ENCODE results near the gene SLC2A13.
"Not testable (repeated sequence)": the region's sequence is repeated elsewhere in the genome, so short reads cannot be mapped to it uniquely, and the experiment has no call there.

The SLC2A13 gene

GRCh38 chr12:40034156-40034555, 71.7 kb downstream of the SLC2A13 start:
- no peak for DNase-seq

GRCh38 chr12:40033242-40033630, 72.6 kb downstream of the SLC2A13 start:
- DNase-seq = no peak

DNA sequence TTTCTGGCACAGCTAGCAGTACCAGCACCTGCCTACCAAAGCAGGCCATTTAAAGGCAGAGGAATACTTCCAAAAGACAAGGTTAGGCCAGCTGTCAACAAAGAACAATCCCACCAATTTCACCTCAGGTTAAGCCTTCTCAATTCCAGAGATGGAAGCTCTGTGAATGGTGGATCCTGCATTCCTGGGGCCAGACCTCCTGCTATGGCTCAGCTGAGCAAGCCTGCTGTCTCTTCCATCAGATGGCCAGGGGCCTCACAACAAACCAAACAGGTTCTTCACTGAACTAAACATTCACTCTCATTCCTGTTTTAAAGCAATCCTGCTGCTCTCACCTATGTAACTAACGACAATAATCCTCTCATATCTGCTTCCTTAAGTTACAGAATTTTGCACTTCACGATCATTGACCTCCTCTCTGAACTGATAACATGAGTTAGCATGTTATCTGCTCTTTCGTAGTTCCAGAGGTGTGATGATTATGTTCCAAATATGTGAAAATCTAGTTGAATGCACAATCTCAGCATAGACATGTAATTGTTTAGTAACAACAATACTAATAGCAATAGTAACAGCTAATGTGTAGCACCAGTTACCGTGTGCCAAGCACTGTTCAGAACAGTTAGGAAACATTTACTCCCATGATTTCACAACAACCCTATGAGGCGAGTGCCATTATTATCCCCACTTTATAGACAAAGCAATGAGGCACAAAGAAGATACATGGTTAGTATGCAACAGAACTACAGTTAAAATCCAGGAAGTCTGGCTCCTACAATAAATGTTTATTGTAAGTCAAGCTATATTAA, 73.2 kb downstream of the SLC2A13 start:
- DNase-seq = no peak

DNA sequence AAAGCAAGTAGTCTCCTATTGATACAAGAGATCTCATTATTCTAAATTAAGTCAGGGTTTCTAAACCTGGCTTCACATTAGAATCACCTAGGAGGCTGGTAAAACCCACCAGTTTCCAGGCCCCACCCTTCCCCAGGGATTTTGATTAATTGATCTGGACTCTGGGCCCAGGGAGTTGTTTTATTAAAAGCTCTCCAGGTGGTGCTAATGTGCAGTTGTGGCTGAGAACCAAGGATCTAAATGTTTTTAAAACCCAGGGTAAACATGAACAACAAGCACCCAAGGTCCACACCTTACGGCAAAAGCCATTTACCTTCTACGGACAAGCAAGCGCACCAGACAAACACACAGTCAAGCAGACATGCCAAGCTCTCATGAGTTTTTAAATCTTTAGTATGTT, 73.9 kb downstream of the SLC2A13 start:
- DNase-seq = no peak

DNA sequence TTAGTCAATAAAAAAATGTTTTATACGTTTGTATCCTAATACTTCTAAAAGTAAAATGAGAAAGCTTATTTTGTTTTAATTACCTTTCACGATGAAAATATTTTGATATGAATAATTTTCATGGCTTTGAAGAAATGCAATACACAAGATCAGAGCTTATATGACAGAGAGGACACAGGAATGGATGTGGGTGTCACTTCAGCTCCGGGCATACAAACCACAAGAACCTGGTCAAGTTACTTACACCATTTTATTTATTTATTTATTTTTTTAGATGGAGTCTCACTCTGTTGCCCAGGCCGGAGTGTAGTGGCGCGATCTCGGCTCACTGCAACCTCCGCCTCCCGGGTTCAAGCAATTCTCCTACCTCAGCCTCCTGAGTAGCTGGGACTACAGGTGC, 74.9 kb downstream of the SLC2A13 start:
- not testable (repeated sequence) for DNase-seq

GRCh38 chr12:40028296-40028695, 77.6 kb downstream of the SLC2A13 start:
- DNase-seq = no peak

DNA sequence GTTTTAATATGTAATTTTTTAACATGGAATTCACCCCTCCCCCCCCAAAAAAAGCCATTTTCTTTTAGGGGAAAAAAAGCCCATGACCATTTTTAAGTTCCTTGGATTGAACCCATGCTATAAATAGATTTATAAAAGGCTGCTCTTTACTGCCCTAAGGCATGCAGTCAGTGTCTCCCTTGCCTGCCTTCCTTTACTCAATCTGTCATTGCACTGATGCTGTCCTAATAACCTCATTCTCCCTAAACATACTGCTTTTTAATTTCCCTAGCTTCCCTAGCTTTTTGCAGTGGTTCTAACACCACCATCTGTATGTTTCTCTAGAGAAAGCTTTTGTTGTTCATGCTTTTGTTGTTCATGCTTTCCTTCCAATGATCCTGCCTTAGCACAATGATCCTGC, 83.0 kb downstream of the SLC2A13 start:
- no peak for DNase-seq

- DNase-seq = no peak
Observed at GRCh38 chr12:40020261-40020691, 85.6 kb downstream of the SLC2A13 start.

DNA sequence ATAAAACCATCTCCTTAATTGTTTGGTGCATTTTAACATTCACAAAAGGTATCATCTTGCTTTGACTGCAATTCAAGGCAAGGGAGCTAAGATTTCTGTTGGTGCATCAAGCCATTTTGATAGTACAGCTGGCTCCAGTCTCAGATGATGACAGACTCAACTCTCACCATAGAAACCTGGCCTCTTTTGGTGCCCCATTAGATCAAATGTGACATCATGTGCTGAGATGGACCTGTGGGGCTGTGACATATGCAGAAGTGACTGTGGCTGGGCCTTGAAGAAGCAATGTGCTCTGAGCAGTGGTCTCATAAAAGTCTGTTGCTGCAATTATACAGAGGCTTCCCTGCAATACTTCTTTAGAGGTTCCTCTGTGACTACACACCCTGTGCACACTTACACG, 88.4 kb downstream of the SLC2A13 start:
- no peak for DNase-seq

DNA sequence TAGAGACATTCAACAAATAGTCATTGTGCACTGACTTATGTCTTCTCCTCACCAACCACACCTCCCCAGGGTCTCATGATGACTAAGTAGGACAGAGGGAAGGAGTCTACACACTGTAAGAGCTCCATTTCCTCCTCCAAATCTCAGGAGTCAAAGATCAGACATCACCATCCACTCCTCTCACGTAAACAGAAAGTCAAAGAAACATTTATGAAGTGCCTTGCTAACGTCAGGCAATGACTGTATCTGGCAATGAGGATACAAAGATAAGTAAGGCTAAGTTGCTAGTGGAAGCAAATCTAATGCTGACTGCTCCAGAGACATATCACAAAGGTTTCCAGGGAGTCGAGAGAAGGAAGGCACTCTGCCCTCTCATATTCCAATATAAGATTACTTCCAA, 88.9 kb downstream of the SLC2A13 start:
- DNase-seq = no peak

DNA sequence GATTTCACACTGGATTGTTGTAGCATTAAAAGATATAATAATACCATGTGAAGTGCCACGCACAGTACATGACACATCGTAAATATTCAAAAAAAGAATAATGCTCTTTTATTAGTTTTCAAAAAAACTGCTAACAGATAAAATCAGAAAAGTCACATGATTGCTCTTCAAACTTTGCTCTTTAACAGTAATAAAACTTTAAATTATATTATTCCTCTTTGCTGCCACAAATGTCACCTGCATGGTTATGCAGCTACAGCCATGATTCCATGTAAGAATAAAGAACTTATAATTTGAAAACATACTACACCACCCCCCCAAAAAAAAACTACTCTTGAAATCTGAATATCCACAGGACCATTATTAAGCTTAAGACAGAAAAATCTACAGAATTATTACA, 90.0 kb downstream of the SLC2A13 start:
- DNase-seq = no peak

DNA sequence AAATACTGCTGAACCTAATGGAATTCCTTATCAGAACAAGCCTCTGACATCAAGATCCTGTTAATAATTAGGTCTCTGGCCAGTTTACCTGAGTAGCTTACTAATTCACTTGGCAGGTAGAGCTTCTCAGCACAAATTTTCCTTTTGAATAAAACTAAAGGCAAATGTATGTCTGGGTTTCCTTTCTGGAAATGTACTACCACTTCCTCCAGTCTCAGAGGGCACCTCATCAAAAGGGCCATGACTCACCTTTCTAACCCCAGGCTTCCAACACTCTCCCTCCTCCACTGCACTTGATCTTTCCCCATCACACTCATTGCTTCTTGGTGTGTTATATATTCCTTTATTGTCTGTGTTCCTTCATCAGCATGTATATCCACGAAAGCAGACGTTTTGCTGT, 90.5 kb downstream of the SLC2A13 start:
- DNase-seq = no peak

GRCh38 chr12:40013847-40014246, 92.0 kb downstream of the SLC2A13 start:
- DNase-seq = no peak

GRCh38 chr12:40013292-40013691, 92.6 kb downstream of the SLC2A13 start:
- DNase-seq = no peak

DNA sequence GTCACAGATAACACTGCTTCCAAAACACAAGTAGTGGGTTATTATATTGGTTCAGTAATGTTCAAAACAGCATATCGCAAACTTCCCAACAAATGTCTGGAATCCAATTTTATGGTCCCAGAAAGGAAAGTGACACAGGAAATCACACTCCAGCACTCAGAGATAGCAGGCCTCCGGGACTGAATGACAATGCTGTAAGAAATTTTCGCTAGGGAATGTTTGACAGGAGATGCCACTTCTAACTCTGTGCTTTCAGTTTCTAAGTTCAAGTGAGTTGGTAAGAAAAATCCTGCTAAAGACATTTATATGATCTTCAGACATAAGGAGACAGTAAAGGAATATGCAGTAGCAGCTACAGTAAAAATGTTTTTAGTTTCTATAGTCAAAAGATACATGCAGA, 93.2 kb downstream of the SLC2A13 start:
- DNase-seq = no peak

DNA sequence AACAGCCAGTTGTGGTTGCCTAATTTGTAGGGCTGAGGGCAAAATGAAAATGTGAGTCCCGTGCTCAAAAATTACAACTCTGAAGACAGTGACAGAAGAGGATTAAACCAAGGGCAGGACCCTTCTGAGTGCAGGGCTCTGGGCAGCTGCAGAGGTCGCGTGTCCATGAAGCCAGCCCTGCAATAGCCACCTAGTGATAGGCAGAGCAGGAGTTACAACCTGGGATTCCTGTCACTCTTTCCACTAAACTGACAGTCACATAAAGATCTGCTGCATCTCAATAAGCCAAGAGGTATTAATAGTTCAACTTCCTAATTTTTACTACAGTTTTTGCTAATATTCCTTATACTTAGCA, 94.1 kb downstream of the SLC2A13 start:
- no peak for DNase-seq

DNA sequence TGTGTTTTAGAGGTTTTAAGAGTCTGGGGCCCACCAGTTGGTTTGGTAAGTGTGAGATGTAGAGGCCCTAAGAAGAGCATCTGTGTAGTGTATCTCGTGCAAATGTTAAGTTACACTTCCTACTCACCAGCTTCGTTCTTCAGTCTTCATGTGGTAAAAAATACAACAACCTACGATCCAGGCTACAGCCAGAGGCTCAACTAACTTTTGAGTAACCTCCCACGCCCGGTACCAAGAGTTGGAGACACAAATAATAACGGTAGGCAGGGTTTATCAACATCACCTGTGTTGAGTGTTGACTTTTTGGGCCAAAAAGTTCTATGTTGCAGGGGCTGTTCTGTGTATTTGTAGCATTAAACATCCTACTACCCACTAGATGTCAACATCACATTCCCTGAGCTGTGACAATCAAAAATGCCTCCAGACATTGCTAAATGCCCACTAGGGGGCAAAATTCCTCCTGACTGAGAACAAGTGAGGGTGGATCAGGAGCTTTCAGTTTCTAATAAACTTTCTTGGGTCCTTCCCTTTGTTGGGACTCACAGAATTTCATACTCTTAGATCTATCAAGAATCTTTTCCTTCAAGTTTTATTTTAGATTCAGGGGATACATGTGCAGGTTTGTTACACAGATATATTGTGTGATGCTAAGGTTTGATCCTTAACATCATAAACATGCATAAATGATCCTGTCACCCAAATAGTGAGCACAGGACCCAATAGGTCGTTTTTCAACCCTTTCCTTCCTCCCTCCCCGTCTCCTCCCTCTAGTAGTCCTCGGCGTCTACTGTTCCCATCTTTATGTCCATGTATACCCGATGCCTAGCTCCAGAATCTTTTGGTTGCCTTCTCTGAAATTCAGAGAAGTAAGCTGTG, 94.7 kb downstream of the SLC2A13 start:
- DNase-seq = peak; percentile 57

DNA sequence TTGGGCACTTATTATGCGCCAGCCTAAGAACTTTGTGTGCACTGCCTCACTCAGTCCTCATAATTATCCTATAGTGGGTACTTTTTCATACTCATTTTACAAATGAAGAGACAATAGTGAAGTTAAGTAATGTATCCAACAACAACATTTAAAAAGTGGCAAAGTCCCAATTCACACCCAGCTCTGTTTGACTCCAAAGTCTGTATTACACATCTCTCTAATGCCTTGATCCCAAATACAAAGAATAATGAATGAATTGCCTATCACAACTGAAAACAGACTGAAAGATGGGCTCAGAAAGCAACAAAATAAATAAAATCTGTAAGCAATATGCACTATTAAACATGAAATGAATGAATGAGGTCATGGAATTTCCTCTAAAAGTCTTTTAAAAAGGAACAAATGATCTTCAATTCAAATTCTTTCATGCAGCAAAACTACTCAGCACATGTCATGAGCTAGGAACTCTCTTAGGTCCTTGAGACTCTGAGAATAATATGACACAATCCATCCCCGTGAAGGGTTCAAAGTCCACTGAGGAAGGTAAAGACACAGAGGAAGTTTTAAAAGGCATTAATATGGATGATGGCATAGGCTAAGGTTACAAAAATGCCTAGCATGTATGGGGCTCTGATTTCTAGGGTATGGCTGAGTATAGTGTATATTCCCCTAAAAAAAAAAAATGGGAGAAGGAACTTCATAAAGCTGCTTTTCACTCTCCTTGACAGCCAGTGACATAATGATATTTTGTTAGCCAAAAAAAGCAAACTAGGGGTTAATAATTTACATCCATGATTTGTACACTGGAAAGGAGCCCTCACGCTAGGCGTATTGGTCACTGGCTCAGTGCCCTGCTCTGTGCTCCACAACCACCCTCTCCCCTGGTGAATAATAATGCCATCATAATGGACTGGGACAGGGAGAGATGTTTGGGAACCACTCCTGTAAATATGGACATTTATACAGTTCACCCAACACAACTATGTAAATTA, 103.4 kb downstream of the SLC2A13 start:
- no peak for DNase-seq

DNA sequence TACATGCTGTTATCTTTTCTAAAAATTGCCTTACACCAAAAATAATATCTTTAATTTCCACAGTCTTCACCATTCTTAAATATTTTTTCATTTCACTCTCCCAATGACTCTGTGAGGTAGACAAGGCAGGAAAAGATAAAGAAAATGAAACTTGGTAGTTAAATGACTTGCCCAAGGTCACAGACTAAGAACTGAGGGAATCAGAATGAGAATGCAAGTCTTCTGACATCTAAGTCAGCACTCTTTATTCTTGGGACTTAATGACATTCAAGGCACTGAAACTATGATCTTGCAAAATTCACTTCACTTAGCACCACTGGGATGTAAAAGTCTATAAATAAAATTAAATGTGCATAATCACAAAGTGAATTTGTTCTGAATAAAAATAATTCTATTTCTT, 104.5 kb downstream of the SLC2A13 start:
- no peak for DNase-seq

- DNase-seq = no peak
Observed at GRCh38 chr12:40000884-40001283, 105.0 kb downstream of the SLC2A13 start.

DNA sequence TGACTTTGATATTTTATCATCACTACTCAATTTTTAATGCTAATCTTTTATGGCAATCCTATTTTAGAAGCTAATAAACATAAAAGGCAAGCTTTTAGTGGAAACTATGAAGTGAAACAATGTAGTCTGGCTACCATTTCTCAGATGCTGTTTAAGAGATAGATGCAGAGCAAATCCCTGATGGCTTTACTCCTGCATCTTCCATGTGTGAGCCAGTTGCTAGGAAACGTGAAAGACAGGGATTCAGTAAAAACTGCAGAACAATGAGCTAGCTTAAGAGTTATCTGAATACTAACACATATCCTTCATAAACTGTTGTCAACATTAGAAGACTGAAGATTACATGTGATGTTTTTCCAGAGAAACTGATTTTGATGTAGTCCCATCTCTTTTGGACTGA, 112.6 kb downstream of the SLC2A13 start:
- no peak for DNase-seq

- DNase-seq = peak; percentile 39
Observed at GRCh38 chr12:39990122-39991101, 115.5 kb downstream of the SLC2A13 start.

Data from CD4-positive, alpha-beta T cell treated with Interleukin-15 for 1 hour (primary cell).